ENCODE measurements around the gene MEGF8. TPM values are rescaled to one million over a fixed set of nuclear protein-coding genes. Genes with fewer than 3 reads are reported as not detected.

The MEGF8 gene
- total and polyA plus RNA-seq, 10 of the 15 experiments (the other 5 are each of a cell fraction or from before 2014, with no cell fraction given) = 0.43 to 12.8 (median 2.7) TPM

- RAD21 ChIA-PET (ENCODE audit: unreplicated experiment) = no interaction called here
- H4K20me1 ChIP-seq (ENCODE audit: control insufficient read depth, insufficient read depth) = no peaks in the 10 kb centered on the region
- peaks cover 0 to 3% of the 10 kb centered on the region in 2 experiments; a peak in 3 of 4 replicates for H3K36me3 ChIP-seq (ENCODE audit: control insufficient read depth in 2 of 2, insufficient read depth in 2 of 2, low read length in 1 of 2)
- H2AFZ ChIP-seq (ENCODE audit: control insufficient read depth, low read depth, low read length) = no peak overlapping the region
- in situ Hi-C loops (cut with MboI) (no loop called here), intact Hi-C loops (cut with micrococcal nuclease; ENCODE audit: unreplicated experiment) (no loop called here)
- FAIRE-seq (no peak), ATAC-seq (no peak), DNase-seq (ENCODE audit: low read depth, low spot score) (no peak)
- no peak overlapping the region for H3K27ac ChIP-seq (ENCODE audit: control insufficient read depth, insufficient read depth)
- H3K4me3 ChIP-seq = no peak overlapping the region
- SMC1A ChIA-PET (ENCODE audit: uncharacterized antibody, unreplicated experiment) = no interaction called here
- H3K79me2 ChIP-seq (ENCODE audit: control insufficient read depth, insufficient read depth, low read length) = no peaks in the 10 kb centered on the region; the same call in 1 of the 2 replicates
- CTCF ChIA-PET = no interaction called here
- POLR2A ChIA-PET = no interaction called here
- TF ChIP-seq CHD4 (IDR thresholded peaks at IDR 0.05) (no peak), NRF1 (conservative IDR thresholded peaks at IDR 0.05; ENCODE audit: low read depth, low read length) (no peak), RAD21 (IDR thresholded peaks at IDR 0.05; ENCODE audit: insufficient read depth, low read depth, low read length) (no peak), ELK1 (IDR thresholded peaks at IDR 0.05; ENCODE audit: low read depth, low read length) (no peak), HDAC6 (IDR thresholded peaks at IDR 0.05; ENCODE audit: unreplicated experiment) (no peak), RELA (IDR thresholded peaks at IDR 0.05; ENCODE audit: borderline replicate concordance, partially characterized antibody) (no peak), ZBTB40 (IDR thresholded peaks at IDR 0.05; ENCODE audit: borderline replicate concordance) (no peak), KDM1A (IDR thresholded peaks at IDR 0.05; ENCODE audit: borderline replicate concordance) (no peak), NR2F1 (conservative IDR thresholded peaks at IDR 0.05) (no peak), ATF3 (IDR thresholded peaks at IDR 0.05; ENCODE audit: borderline replicate concordance, extremely low read depth, low read depth, low read length) (no peak), CBX3 (IDR thresholded peaks at IDR 0.05; ENCODE audit: borderline replicate concordance, low read depth) (no peak), GABPA (IDR thresholded peaks at IDR 0.05; ENCODE audit: low read depth) (no peak), NBN (IDR thresholded peaks at IDR 0.05) (no peak), NR2C2 (IDR thresholded peaks at IDR 0.05; ENCODE audit: borderline replicate concordance, control insufficient read depth, insufficient read length, low read depth) (no peak), FOXK2 (IDR thresholded peaks at IDR 0.05) (no peak), SUZ12 (IDR thresholded peaks at IDR 0.05; ENCODE audit: unreplicated experiment) (no peak), EGR1 (IDR thresholded peaks at IDR 0.05; ENCODE audit: borderline replicate concordance in 1 of 2, low read depth in 2 of 2, low read length in 2 of 2) (no peak), BACH1 (IDR thresholded peaks at IDR 0.05; ENCODE audit: borderline replicate concordance) (no peak)
- H3K9ac ChIP-seq (ENCODE audit: control insufficient read depth, insufficient read depth, low read length) = no peak overlapping the region
- BruUV-seq (replicated peaks) = no TSS peak
- H3K9me3 ChIP-seq (replicated peaks; ENCODE audit: control insufficient read depth, insufficient read depth, low read length) = no peaks in the 10 kb centered on the region
- no peaks in the 10 kb centered on the region for H3K27me3 ChIP-seq (replicated peaks in 1 of 2; ENCODE audit: control insufficient read depth in 2 of 2, insufficient read depth in 2 of 2, low read length in 1 of 2)
- WGBS (ENCODE audit: insufficient coverage, insufficient replicate concordance, low lambda C conversion rate, missing lambda C conversion rate) = 97% methylated on average over 3 of the region's 3 CpGs
- no peak overlapping the region for H3K4me2 ChIP-seq (ENCODE audit: control insufficient read depth, insufficient read depth)
- H3K4me1 ChIP-seq (ENCODE audit: control insufficient read depth, insufficient read depth, low read length) = no peaks in the 10 kb centered on the region; the same call in 1 of the 2 replicates
Measured at GRCh38 chr19:42333018-42333417, 7.6 kb downstream of the MEGF8 start.

Measured in GM12878 (cell line).